GM23338 (cell line): ENCODE data around the gene FGGY. TPM values are rescaled to one million over a fixed set of nuclear protein-coding genes. Genes with fewer than 3 reads are reported as not detected.

Experiments
- ATAC-seq: fragments of 200-7000 bp; cut with Tn5 transposase; 3 replicates; pipeline ENCODE4 v1.9.1; 2020
- DNase-seq: peaks from one replicate; pipeline ENCODE4 v3.0.0-alpha.2; 2015; ENCODE audit warnings: low spot score
- H2AFZ ChIP-seq: fragments of 200-600 bp; sonication (generic); 2 replicates; pipeline ENCODE4 v1.8.0; 2016; ENCODE audit warnings: antibody characterized with exemption, mild to moderate bottlenecking, moderate library complexity
- H3F3A ChIP-seq: fragments of 200-600 bp; sonication (generic); replicated peaks from 2 replicates; pipeline ENCODE4 v1.8.0; 2017; ENCODE audit warnings: antibody characterized with exemption, mixed run types, low read depth
- H3K27ac ChIP-seq: fragments of 200-600 bp; sonication (generic); 2 replicates; pipeline ENCODE4 v1.6.1; 2016; ENCODE audit warnings: low read depth
- H3K27me3 ChIP-seq: fragments of 200-600 bp; sonication (generic); 2 replicates; pipeline ENCODE4 v1.8.0; 2016; ENCODE audit warnings: mild to moderate bottlenecking, mixed run types, moderate library complexity; ENCODE audit not compliant: insufficient read depth
- H3K36me3 ChIP-seq: fragments of 200-600 bp; sonication (generic); 2 replicates; pipeline ENCODE4 v1.8.0; 2016; ENCODE audit warnings: mild to moderate bottlenecking; ENCODE audit not compliant: insufficient read depth
- H3K4me1 ChIP-seq: fragments of 200-600 bp; sonication (generic); 2 replicates; pipeline ENCODE4 v1.8.0; 2016; ENCODE audit warnings: mild to moderate bottlenecking, moderate library complexity; ENCODE audit not compliant: insufficient read depth
- H3K4me2 ChIP-seq: fragments of 200-600 bp; sonication (generic); 2 replicates; pipeline ENCODE4 v1.7.1; 2017; ENCODE audit warnings: mixed run types
- H3K4me3 ChIP-seq: fragments of 200-600 bp; sonication (generic); 2 replicates; pipeline ENCODE4 v1.6.1; 2016; ENCODE audit warnings: mixed run types
- H3K79me2 ChIP-seq: fragments of 200-600 bp; sonication (generic); replicated peaks from 2 replicates; pipeline ENCODE4 v1.8.0; 2017; ENCODE audit warnings: mild to moderate bottlenecking; ENCODE audit not compliant: insufficient read depth
- H3K9me2 ChIP-seq: fragments of 200-600 bp; sonication (generic); 2 replicates; pipeline ENCODE4 v1.8.0; 2017; ENCODE audit not compliant: insufficient read depth
- H4K20me1 ChIP-seq: fragments of 200-600 bp; sonication (generic); replicated peaks from 2 replicates; pipeline ENCODE4 v1.8.0; 2017; ENCODE audit warnings: mild to moderate bottlenecking; ENCODE audit not compliant: insufficient read depth
- H3K27ac Mint-ChIP-seq: 2 replicates; pipeline ENCODE4 v1.8.0; 2020; ENCODE audit warnings: inconsistent platforms, mild to moderate bottlenecking, moderate library complexity, mixed read lengths
- H3K27me3 Mint-ChIP-seq: 3 replicates; pipeline ENCODE4 v1.8.0; 2022; ENCODE audit warnings: low read depth, mild to moderate bottlenecking, moderate library complexity, mixed read lengths, inconsistent platforms; ENCODE audit not compliant: insufficient read depth, poor library complexity
- H3K36me3 Mint-ChIP-seq: 3 replicates; pipeline ENCODE4 v1.8.0; 2021; ENCODE audit warnings: low read depth, mild to moderate bottlenecking, inconsistent platforms, moderate library complexity, mixed read lengths
- H3K4me1 Mint-ChIP-seq: 3 replicates; pipeline ENCODE4 v1.8.0; 2020; ENCODE audit warnings: mild to moderate bottlenecking, inconsistent platforms, mixed read lengths
- H3K4me3 Mint-ChIP-seq: 3 replicates; pipeline ENCODE4 v1.8.0; 2021; ENCODE audit warnings: moderate library complexity, mild to moderate bottlenecking, inconsistent platforms, mixed read lengths
- H3K9me3 Mint-ChIP-seq: 3 replicates; pipeline ENCODE4 v1.8.0; 2020; ENCODE audit warnings: moderate library complexity, mild to moderate bottlenecking, inconsistent platforms, mixed read lengths
- CREB1 ChIP-seq: fragments of 250-450 bp; sonication (Bioruptor Pico); IDR thresholded peaks from 2 replicates; pipeline ENCODE4 v1.5.0; 2020; ENCODE audit warnings: low read depth, mild to moderate bottlenecking, moderate library complexity
- CTCF ChIP-seq, 2 experiments: fragments of 200-600 bp in 1 of 2; sonication (generic) in 1 of 2; conservative IDR thresholded peaks; 2 replicates each; pipeline versions ENCODE4 v1.5.1 to v1.6.1; 2016 to 2017; ENCODE audit warnings: antibody characterized with exemption in 2 of 2, low read depth in 2 of 2, mild to moderate bottlenecking in 2 of 2, moderate library complexity in 1 of 2
- ETS1 ChIP-seq: IDR thresholded peaks from 2 replicates; pipeline ENCODE4 v1.6.1; 2016; ENCODE audit warnings: antibody characterized with exemption
- EZH2 ChIP-seq: fragments of 200-600 bp; sonication (generic); IDR thresholded peaks from one replicate; pipeline ENCODE4 v1.8.0; 2017; ENCODE audit warnings: antibody characterized with exemption, mild to moderate bottlenecking, low read depth; ENCODE audit not compliant: unreplicated experiment
- EZH2phosphoT487 ChIP-seq: fragments of 200-600 bp; sonication (generic); IDR thresholded peaks from one replicate; pipeline ENCODE4 v1.8.1; 2018; ENCODE audit warnings: antibody characterized with exemption; ENCODE audit not compliant: unreplicated experiment
- JUNB ChIP-seq: IDR thresholded peaks from one replicate; pipeline ENCODE4 v1.6.1; 2016; ENCODE audit warnings: antibody characterized with exemption; ENCODE audit not compliant: unreplicated experiment
- NANOG ChIP-seq: IDR thresholded peaks from 2 replicates; pipeline ENCODE4 v1.6.1; 2016; ENCODE audit warnings: antibody characterized with exemption, borderline replicate concordance
- POLR2AphosphoS5 ChIP-seq: IDR thresholded peaks from 2 replicates; pipeline ENCODE4 v1.6.1; 2016; ENCODE audit warnings: antibody characterized with exemption, low read depth
- REST ChIP-seq: IDR thresholded peaks from one replicate; pipeline ENCODE4 v1.6.1; 2018; ENCODE audit warnings: antibody characterized with exemption; ENCODE audit not compliant: unreplicated experiment
- STAT1 ChIP-seq: IDR thresholded peaks from one replicate; pipeline ENCODE4 v1.6.1; 2016; ENCODE audit warnings: antibody characterized with exemption; ENCODE audit not compliant: unreplicated experiment
- ZNF114 ChIP-seq: fragments of 250-450 bp; sonication (Bioruptor Pico); IDR thresholded peaks from 2 replicates; pipeline ENCODE4 v1.5.0; 2020; ENCODE audit warnings: mild to moderate bottlenecking, moderate library complexity
- ZNF462 ChIP-seq: fragments of 250-450 bp; sonication (Bioruptor Pico); IDR thresholded peaks from 2 replicates; pipeline ENCODE4 v1.5.0; 2020; ENCODE audit warnings: mild to moderate bottlenecking, moderate library complexity
- polyA plus RNA-seq: library from polyadenylated mRNA; unstranded; fragments of >200 nt; fragmentation: Nextera tagmentation; extraction: Ambion mirVana; gene quantifications from 2 replicates; pipeline ENCODE4 v1.2.1, GENCODE V29; 2016
- total RNA-seq: library from RNA; depleted of rRNA; stranded (reverse); fragments of >200 nt; shearing (Covaris generic); gene quantifications from 2 replicates; pipeline ENCODE4 v1.2.3, GENCODE V29; 2014

Gene FGGY
- total and polyA plus RNA-seq, 2 experiments from 2014 or later = 10.9 to 21.4 TPM

- TF ChIP-seq REST = no peak
- TF ChIP-seq ETS1 = no peak
- TF ChIP-seq POLR2AphosphoS5 = no peak
- TF ChIP-seq ZNF114 (CRISPR knock-in tag) = no peak
- TF ChIP-seq JUNB = no peak
- no peak for TF ChIP-seq CTCF (conservative IDR thresholded peaks at IDR 0.05; ENCODE audit: low read depth in 2 of 2)
- no peak for TF ChIP-seq STAT1
- no peak for TF ChIP-seq NANOG
- no peak for TF ChIP-seq EZH2phosphoT487
- TF ChIP-seq CREB1 (CRISPR knock-in tag) = no peak
These were observed 98.0 kb downstream of the FGGY start (continued) for GRCh38 chr1:59394706-59395425.

GRCh38 chr1:59396387-59396786 is 99.5 kb downstream of the FGGY start:
- H3K36me3 ChIP-seq = no peaks in the 10 kb centered on the region
- no peak overlapping the region for H3K4me3 Mint-ChIP-seq
- no peaks in the 10 kb centered on the region for H3K9me2 ChIP-seq
- peaks cover 30% of the 10 kb centered on the region for H3K4me1 Mint-ChIP-seq
- no peaks in the 10 kb centered on the region for H4K20me1 ChIP-seq
- no peaks in the 10 kb centered on the region for H3K36me3 Mint-ChIP-seq
- DNase-seq = no peak
- H3K79me2 ChIP-seq = no peaks in the 10 kb centered on the region
- no peak for ATAC-seq
- peaks cover 30% of the 10 kb centered on the region for H3K4me1 ChIP-seq
- H3K9me3 Mint-ChIP-seq = no peaks in the 10 kb centered on the region
- no peak overlapping the region for H3K4me2 ChIP-seq
- no peak overlapping the region for H2AFZ ChIP-seq
- H3K27me3 ChIP-seq = no peaks in the 10 kb centered on the region
- TF ChIP-seq EZH2 (no peak), ZNF462 (no peak)
- H3K27me3 Mint-ChIP-seq = no peaks in the 10 kb centered on the region
- H3K27ac Mint-ChIP-seq = no peak overlapping the region
- H3F3A ChIP-seq = no peaks in the 10 kb centered on the region
- no peak overlapping the region for H3K27ac ChIP-seq
- no peak overlapping the region for H3K4me3 ChIP-seq
